MM.1S (cell line): ENCODE results near the gene TMPRSS9.

Experiments used
- DNase-seq: peaks from one replicate; pipeline ENCODE4 v3.0.0-alpha.2; 2015
- H2AFZ ChIP-seq: fragments of 300-600 bp; sonication (generic); 2 replicates; pipeline ENCODE4 v1.6.0; 2016; ENCODE audit warnings: antibody characterized with exemption, low read length
- H3F3A ChIP-seq: fragments of 300-600 bp; sonication (generic); 2 replicates; pipeline ENCODE4 v1.6.1; 2016; ENCODE audit warnings: mild to moderate bottlenecking, antibody characterized with exemption, low read length, moderate library complexity, mixed read lengths; ENCODE audit not compliant: insufficient read depth
- H3K27ac ChIP-seq: fragments of 300-600 bp; sonication (generic); 2 replicates; pipeline ENCODE4 v1.5.1; 2016; ENCODE audit warnings: mild to moderate bottlenecking, low read length
- H3K27me3 ChIP-seq: fragments of 300-600 bp; sonication (generic); replicated peaks from 2 replicates; pipeline ENCODE4 v1.6.0; 2016; ENCODE audit warnings: low read length; ENCODE audit not compliant: insufficient read depth
- H3K36me3 ChIP-seq: fragments of 300-600 bp; sonication (generic); replicated peaks from 2 replicates; pipeline ENCODE4 v1.6.1; 2016; ENCODE audit warnings: mild to moderate bottlenecking, low read length, mixed read lengths; ENCODE audit not compliant: insufficient read depth
- H3K4me1 ChIP-seq: fragments of 300-600 bp; sonication (generic); 2 replicates; pipeline ENCODE4 v1.6.1; 2016; ENCODE audit warnings: low read length, mixed read lengths
- H3K4me2 ChIP-seq: fragments of 300-600 bp; sonication (generic); 2 replicates; pipeline ENCODE4 v1.6.0; 2016; ENCODE audit warnings: low read depth, low read length
- H3K4me3 ChIP-seq: fragments of 300-600 bp; sonication (generic); 2 replicates; pipeline ENCODE4 v1.5.1; 2016; ENCODE audit warnings: low read length, mixed read lengths
- H3K79me2 ChIP-seq: fragments of 300-600 bp; sonication (generic); 2 replicates; pipeline ENCODE4 v1.6.1; 2016; ENCODE audit warnings: mixed run types, low read length, mixed read lengths
- H3K9ac ChIP-seq: fragments of 300-600 bp; sonication (generic); 2 replicates; pipeline ENCODE4 v1.6.1; 2016; ENCODE audit warnings: low read length, mixed read lengths
- H3K9me2 ChIP-seq: fragments of 300-600 bp; sonication (generic); replicated peaks from 2 replicates; pipeline ENCODE4 v1.6.1; 2016; ENCODE audit warnings: mild to moderate bottlenecking, low read length, mixed read lengths; ENCODE audit not compliant: insufficient read depth
- H3K9me3 ChIP-seq: fragments of 300-600 bp; sonication (generic); replicated peaks from 2 replicates; pipeline ENCODE4 v1.6.1; 2016; ENCODE audit warnings: mild to moderate bottlenecking, low read length, mixed read lengths; ENCODE audit not compliant: insufficient read depth
- H4K20me1 ChIP-seq: fragments of 300-600 bp; sonication (generic); 2 replicates; pipeline ENCODE4 v1.6.1; 2016; ENCODE audit warnings: mild to moderate bottlenecking, low read length, moderate library complexity, mixed read lengths; ENCODE audit not compliant: insufficient read depth
- CTCF ChIP-seq: fragments of 300-600 bp; sonication (generic); IDR thresholded peaks from 2 replicates; pipeline ENCODE4 v1.5.1; 2016; ENCODE audit warnings: antibody characterized with exemption, low read length, mixed read lengths
- EZH2 ChIP-seq: fragments of 300-600 bp; sonication (generic); optimal IDR thresholded peaks from 2 replicates; pipeline ENCODE3; 2017; ENCODE audit warnings: low read depth, mild to moderate bottlenecking, antibody characterized with exemption, low read length, mixed read lengths
- EZH2phosphoT487 ChIP-seq: fragments of 300-600 bp; sonication (generic); IDR thresholded peaks from 2 replicates; pipeline ENCODE4 v1.6.1; 2018; ENCODE audit warnings: antibody characterized with exemption, low read length

Gene TMPRSS9

GRCh38 chr19:2431318-2432055 lies 71.4 kb downstream of the TMPRSS9 start:
- Histone ChIP-seq H3K27ac (no peak overlapping the region), H3K79me2 (peaks cover 49% of the 10 kb centered on the region), H3K4me1 (peaks cover 1% of the 10 kb centered on the region; the same call in 1 of the 2 replicates), H3K4me3 (no peak overlapping the region), H4K20me1 (no peaks in the 10 kb centered on the region), H3K4me2 (no peak overlapping the region), H2AFZ (no peak overlapping the region), H3K36me3 (peaks cover 24% of the 10 kb centered on the region), H3K27me3 (no peaks in the 10 kb centered on the region), H3F3A (peaks cover 27% of the 10 kb centered on the region), H3K9ac (no peak overlapping the region), H3K9me2 (no peaks in the 10 kb centered on the region), H3K9me3 (no peaks in the 10 kb centered on the region)
- no peak for TF ChIP-seq EZH2phosphoT487
- TF ChIP-seq CTCF = no peak
- no peak for DNase-seq

GRCh38 chr19:2432131-2432848 lies 72.2 kb downstream of the TMPRSS9 start:
- no peak overlapping the region for H3K27ac ChIP-seq
- no peak overlapping the region for H2AFZ ChIP-seq
- no peak for TF ChIP-seq CTCF
- no peak for TF ChIP-seq EZH2phosphoT487
- no peak for TF ChIP-seq EZH2
- peaks cover 26% of the 10 kb centered on the region for H3K36me3 ChIP-seq
- no peak overlapping the region for H3K9ac ChIP-seq
- no peaks in the 10 kb centered on the region for H3K9me3 ChIP-seq
- H3K4me1 ChIP-seq = no peaks in the 10 kb centered on the region
- no peaks in the 10 kb centered on the region for H3K27me3 ChIP-seq
- H3K79me2 ChIP-seq = peaks cover 47% of the 10 kb centered on the region
- no peak overlapping the region for H3K4me2 ChIP-seq
- H3F3A ChIP-seq = peaks cover 27% of the 10 kb centered on the region
- H3K4me3 ChIP-seq = no peak overlapping the region
- no peak for DNase-seq
- H3K9me2 ChIP-seq = no peaks in the 10 kb centered on the region
- no peaks in the 10 kb centered on the region for H4K20me1 ChIP-seq

- no peak overlapping the region for H3K27ac ChIP-seq
- no peaks in the 10 kb centered on the region for H3K27me3 ChIP-seq
- no peak overlapping the region for H2AFZ ChIP-seq
- H3K4me2 ChIP-seq = no peak overlapping the region
- peaks cover 36% of the 10 kb centered on the region for H3K36me3 ChIP-seq
- TF ChIP-seq EZH2phosphoT487 (no peak), CTCF (no peak), EZH2 (no peak)
- H3K79me2 ChIP-seq = peaks cover 59% of the 10 kb centered on the region
- no peak overlapping the region for H3K9ac ChIP-seq
- no peak for DNase-seq
- H3K4me1 ChIP-seq = no peaks in the 10 kb centered on the region
- no peaks in the 10 kb centered on the region for H4K20me1 ChIP-seq
- peaks cover 17% of the 10 kb centered on the region for H3F3A ChIP-seq
- no peaks in the 10 kb centered on the region for H3K9me2 ChIP-seq
- no peak overlapping the region for H3K4me3 ChIP-seq
- no peaks in the 10 kb centered on the region for H3K9me3 ChIP-seq
Observed at GRCh38 chr19:2433854-2434253, 73.8 kb downstream of the TMPRSS9 start.
